ENCODE results near the gene MAPK10.

GRCh38 chr4:86334020-86334750, 25.7 kb downstream of the MAPK10 start:
- TF ChIP-seq POLR2A (IDR thresholded peaks at IDR 0.05): no peak
- TF ChIP-seq CTCF (IDR thresholded peaks at IDR 0.05): no peak
- no peak for TF ChIP-seq POLR2AphosphoS5 (IDR thresholded peaks at IDR 0.05)
